ENCODE measurements around the gene CLN6. TPM values are rescaled to one million over a fixed set of nuclear protein-coding genes. Genes with fewer than 3 reads are reported as not detected.

Gene CLN6
- total RNA-seq, 1 donor from 2014 or later, result 19.0 TPM

DNA sequence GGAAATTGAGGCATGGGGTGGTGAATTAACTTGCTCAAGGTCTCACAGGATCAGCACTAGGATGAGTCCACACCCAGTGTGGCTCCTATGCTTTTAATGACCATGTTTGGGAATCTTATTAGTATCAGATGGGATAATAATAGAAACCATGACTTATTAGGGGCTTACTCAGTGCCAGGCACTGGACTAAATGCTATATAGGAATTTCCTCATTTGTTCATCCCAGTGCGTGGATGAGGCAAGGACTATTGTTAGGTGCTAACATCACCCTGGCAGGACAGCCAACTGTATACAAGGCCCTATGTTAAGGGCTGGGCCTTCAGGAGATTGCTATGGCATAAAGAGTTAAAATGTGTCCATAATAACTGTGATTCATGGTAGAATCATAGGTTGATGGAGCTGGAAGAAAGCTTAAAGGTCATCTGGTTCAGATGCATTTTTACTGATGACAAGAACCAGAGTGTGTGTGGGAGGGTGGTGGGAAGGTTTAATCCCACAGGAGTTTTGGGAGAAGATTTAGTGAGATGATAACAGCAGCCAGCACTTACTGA is 43.3 kb upstream of the CLN6 start:
- Histone ChIP-seq H3K79me2 (ENCODE audit: insufficient read depth, low read length) (peaks cover 10% of the 10 kb centered on the region), H4K20me1 (ENCODE audit: insufficient read depth, low read length) (no peaks in the 10 kb centered on the region), H3K9ac (ENCODE audit: low read length) (peak overlapping the region; percentile 66), H3K27ac (ENCODE audit: low read depth, low read length) (peak overlapping the region; percentile 86), H3K4me3 (ENCODE audit: insufficient read depth, low read depth, low read length) (no peak overlapping the region), H3K27me3 (ENCODE audit: insufficient read depth, low read length) (no peaks in the 10 kb centered on the region), H3K9me3 (ENCODE audit: insufficient read depth, low read depth, low read length) (no peaks in the 10 kb centered on the region), H3K4me1 (ENCODE audit: insufficient read depth, low read length) (peaks cover 43% of the 10 kb centered on the region), H3K36me3 (ENCODE audit: insufficient read depth, low read length) (no peaks in the 10 kb centered on the region), H3K4me2 (ENCODE audit: low read length) (peak overlapping the region; percentile 69), H2AFZ (ENCODE audit: low read depth, low read length) (no peak overlapping the region)
- peak; percentile 83 for DNase-seq (ENCODE audit: low read depth)
- peak overlapping the region; percentile 95 for H3K27ac Mint-ChIP-seq (ENCODE audit: unreplicated experiment)
- no peaks in the 10 kb centered on the region for H3K27me3 Mint-ChIP-seq (ENCODE audit: low read depth, unreplicated experiment)
- H3K9me3 Mint-ChIP-seq (ENCODE audit: unreplicated experiment), result no peaks in the 10 kb centered on the region
- peaks cover 2% of the 10 kb centered on the region for H3K36me3 Mint-ChIP-seq (ENCODE audit: low read depth, unreplicated experiment)
- peaks cover 46% of the 10 kb centered on the region for H3K4me1 Mint-ChIP-seq (ENCODE audit: low read depth, unreplicated experiment)
- H3K4me3 Mint-ChIP-seq (ENCODE audit: unreplicated experiment), result no peak overlapping the region
- TF ChIP-seq, protein P1, sequence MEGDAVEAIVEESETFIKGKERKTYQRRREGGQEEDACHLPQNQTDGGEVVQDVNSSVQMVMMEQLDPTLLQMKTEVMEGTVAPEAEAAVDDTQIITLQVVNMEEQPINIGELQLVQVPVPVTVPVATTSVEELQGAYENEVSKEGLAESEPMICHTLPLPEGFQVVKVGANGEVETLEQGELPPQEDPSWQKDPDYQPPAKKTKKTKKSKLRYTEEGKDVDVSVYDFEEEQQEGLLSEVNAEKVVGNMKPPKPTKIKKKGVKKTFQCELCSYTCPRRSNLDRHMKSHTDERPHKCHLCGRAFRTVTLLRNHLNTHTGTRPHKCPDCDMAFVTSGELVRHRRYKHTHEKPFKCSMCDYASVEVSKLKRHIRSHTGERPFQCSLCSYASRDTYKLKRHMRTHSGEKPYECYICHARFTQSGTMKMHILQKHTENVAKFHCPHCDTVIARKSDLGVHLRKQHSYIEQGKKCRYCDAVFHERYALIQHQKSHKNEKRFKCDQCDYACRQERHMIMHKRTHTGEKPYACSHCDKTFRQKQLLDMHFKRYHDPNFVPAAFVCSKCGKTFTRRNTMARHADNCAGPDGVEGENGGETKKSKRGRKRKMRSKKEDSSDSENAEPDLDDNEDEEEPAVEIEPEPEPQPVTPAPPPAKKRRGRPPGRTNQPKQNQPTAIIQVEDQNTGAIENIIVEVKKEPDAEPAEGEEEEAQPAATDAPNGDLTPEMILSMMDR (IDR thresholded peaks at IDR 0.05; ENCODE audit: insufficient read depth, low read depth, low read length), result no peak
- TF ChIP-seq EZH2 (IDR thresholded peaks at IDR 0.05; ENCODE audit: insufficient read depth, low read length), result no peak
- peak; percentile 82 for FAIRE-seq

DNA sequence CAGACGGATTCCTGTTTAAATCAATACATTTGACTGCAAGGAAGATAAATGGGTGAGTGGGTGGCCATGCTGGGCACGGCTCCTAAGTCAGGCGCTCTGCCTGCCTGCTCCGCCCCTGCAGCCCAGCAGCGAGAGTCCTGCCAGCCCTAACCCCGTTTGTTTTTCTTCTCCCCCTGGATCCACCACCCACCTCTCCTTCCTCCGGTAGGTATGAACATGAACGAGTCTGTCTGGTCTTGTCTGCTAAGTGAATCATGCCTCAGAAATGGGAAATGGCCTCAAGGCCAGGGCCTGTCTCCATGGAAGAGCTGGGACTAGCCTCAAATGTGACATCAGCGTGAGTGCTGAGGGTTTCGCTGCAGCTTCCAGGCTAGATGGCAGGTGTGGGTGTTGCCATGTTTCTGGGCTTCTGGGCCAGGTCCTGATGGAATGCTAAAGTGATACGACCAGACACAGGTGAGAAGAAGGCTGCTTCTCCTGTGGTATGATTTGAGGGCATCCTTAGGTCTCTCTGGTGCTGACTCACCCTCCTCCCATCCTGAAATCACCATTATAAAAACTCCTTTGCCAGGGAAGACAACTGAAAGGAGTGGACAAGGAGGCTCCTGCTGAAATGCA is 42.4 kb upstream of the CLN6 start:
- Mint-ChIP-seq H3K27me3 (ENCODE audit: low read depth, unreplicated experiment) (no peaks in the 10 kb centered on the region), H3K4me3 (ENCODE audit: unreplicated experiment) (peak overlapping the region; percentile 21), H3K9me3 (ENCODE audit: unreplicated experiment) (no peaks in the 10 kb centered on the region), H3K36me3 (ENCODE audit: low read depth, unreplicated experiment) (peaks cover 2% of the 10 kb centered on the region), H3K4me1 (ENCODE audit: low read depth, unreplicated experiment) (peaks cover 44% of the 10 kb centered on the region), H3K27ac (ENCODE audit: unreplicated experiment) (peak overlapping the region; percentile 95)
- Histone ChIP-seq H3K9me3 (ENCODE audit: insufficient read depth, low read depth, low read length) (no peaks in the 10 kb centered on the region), H3K27ac (ENCODE audit: low read depth, low read length) (peak overlapping the region; percentile 86), H3K4me3 (ENCODE audit: insufficient read depth, low read depth, low read length) (peak overlapping the region; percentile 0), H3K27me3 (ENCODE audit: insufficient read depth, low read length) (no peaks in the 10 kb centered on the region), H3K4me2 (ENCODE audit: low read length) (peak overlapping the region; percentile 69), H3K79me2 (ENCODE audit: insufficient read depth, low read length) (peaks cover 10% of the 10 kb centered on the region), H3K36me3 (ENCODE audit: insufficient read depth, low read length) (no peaks in the 10 kb centered on the region), H3K9ac (ENCODE audit: low read length) (peak overlapping the region; percentile 66), H3K4me1 (ENCODE audit: insufficient read depth, low read length) (peaks cover 38% of the 10 kb centered on the region), H2AFZ (ENCODE audit: low read depth, low read length) (peak overlapping the region; percentile 35), H4K20me1 (ENCODE audit: insufficient read depth, low read length) (no peaks in the 10 kb centered on the region)
- no peak for TF ChIP-seq EZH2 (IDR thresholded peaks at IDR 0.05; ENCODE audit: insufficient read depth, low read length)
- TF ChIP-seq, protein P1 (IDR thresholded peaks at IDR 0.05; ENCODE audit: insufficient read depth, low read depth, low read length), result no peak
- peak; percentile 77 for FAIRE-seq
- peak; percentile 91 for DNase-seq (ENCODE audit: low read depth)

DNA sequence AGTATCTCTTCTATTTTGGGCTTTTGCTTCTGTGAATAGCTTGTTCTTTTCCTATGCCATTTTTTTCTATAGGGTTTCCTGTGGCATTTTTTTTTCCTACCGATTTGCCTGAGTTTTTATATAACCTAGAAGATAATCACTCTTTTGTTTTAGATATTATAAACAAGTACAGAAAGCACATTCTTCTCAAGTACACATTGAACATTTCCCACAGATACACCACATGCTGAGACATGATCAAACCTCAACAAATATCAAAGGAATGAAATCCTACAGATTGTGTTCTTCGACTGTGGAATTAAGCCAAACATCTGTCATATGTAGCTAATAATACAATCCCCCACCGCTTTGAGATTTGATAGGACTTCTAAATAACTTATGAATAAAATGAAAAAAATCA is 38.9 kb upstream of the CLN6 start:
- no peaks in the 10 kb centered on the region for H3K27me3 Mint-ChIP-seq (ENCODE audit: low read depth, unreplicated experiment)
- Histone ChIP-seq H3K9me3 (ENCODE audit: insufficient read depth, low read depth, low read length) (no peaks in the 10 kb centered on the region), H3K4me3 (ENCODE audit: insufficient read depth, low read depth, low read length) (no peak overlapping the region), H3K9ac (ENCODE audit: low read length) (no peak overlapping the region), H2AFZ (ENCODE audit: low read depth, low read length) (no peak overlapping the region), H3K4me1 (ENCODE audit: insufficient read depth, low read length) (peaks cover 25% of the 10 kb centered on the region), H3K36me3 (ENCODE audit: insufficient read depth, low read length) (no peaks in the 10 kb centered on the region), H4K20me1 (ENCODE audit: insufficient read depth, low read length) (no peaks in the 10 kb centered on the region), H3K4me2 (ENCODE audit: low read length) (no peak overlapping the region), H3K79me2 (ENCODE audit: insufficient read depth, low read length) (no peaks in the 10 kb centered on the region), H3K27ac (ENCODE audit: low read depth, low read length) (no peak overlapping the region), H3K27me3 (ENCODE audit: insufficient read depth, low read length) (peaks cover 6% of the 10 kb centered on the region)
- H3K9me3 Mint-ChIP-seq (ENCODE audit: unreplicated experiment), result no peaks in the 10 kb centered on the region
- H3K36me3 Mint-ChIP-seq (ENCODE audit: low read depth, unreplicated experiment), result no peaks in the 10 kb centered on the region
- no peak overlapping the region for H3K4me3 Mint-ChIP-seq (ENCODE audit: unreplicated experiment)
- FAIRE-seq, result no peak
- H3K27ac Mint-ChIP-seq (ENCODE audit: unreplicated experiment), result no peak overlapping the region
- H3K4me1 Mint-ChIP-seq (ENCODE audit: low read depth, unreplicated experiment), result peaks cover 26% of the 10 kb centered on the region
- no peak for TF ChIP-seq EZH2 (IDR thresholded peaks at IDR 0.05; ENCODE audit: insufficient read depth, low read length)
- TF ChIP-seq, protein P1 (IDR thresholded peaks at IDR 0.05; ENCODE audit: insufficient read depth, low read depth, low read length), result no peak
- no peak for DNase-seq (ENCODE audit: low read depth)
